H1 (cell line): Measurements from ENCODE around the gene ABHD15. TPM values are rescaled to one million over a fixed set of nuclear protein-coding genes. Genes with fewer than 3 reads are reported as not detected.

Experiments
- RAD21 ChIP-seq, 2 experiments: IDR thresholded peaks in 1 of 2; conservative IDR thresholded peaks in 1 of 2; 2 replicates each; pipeline ENCODE4 v1.6.1; 2011; ENCODE audit warnings: low read depth in 2 of 2, low read length in 2 of 2, improper control_type of control experiment in 1 of 2, inconsistent platforms in 1 of 2, mild to moderate bottlenecking in 1 of 2, moderate library complexity in 1 of 2
- polyA plus RNA-seq, 7 experiments: library from polyadenylated mRNA; depleted of rRNA in 3 of 7; stranded (reverse) in 5 of 7; unstranded in 2 of 7; fragments of >200 nt in 5 of 7; fragments of 200-250 nt in 2 of 7; gene quantifications; 1 replicate in 5 of 7; 2 replicates in 1 of 7; 4 replicates in 1 of 7; pipeline versions ENCODE4 v1.2.1 to v1.2.3, GENCODE V29; 2011 to 2013; ENCODE audit warnings: missing spikeins in 2 of 7, mixed read lengths in 2 of 7
- total RNA-seq: library from RNA; stranded (reverse); fragmentation: NEBNext Ultra II Directional; extraction: Animal tissue kit (Norgen Biotek cat#: 25700); gene quantifications from 2 replicates; pipeline ENCODE4 v1.2.1, GENCODE V29; 2021
- TF ChIP-seq, protein P1 (sequence below): fragments of 300-600 bp; sonication (generic); IDR thresholded peaks from 2 replicates; pipeline ENCODE4 v1.7.1; 2012; ENCODE audit warnings: low read length, moderate library complexity, mild to moderate bottlenecking, inconsistent platforms; ENCODE audit not compliant: insufficient replicate concordance

ABHD15 gene
- total and polyA plus RNA-seq, 2 of the 8 experiments (the other 6 are each of a cell fraction or from before 2014, with no cell fraction given) = 0.88 to 1.7 TPM

DNA sequence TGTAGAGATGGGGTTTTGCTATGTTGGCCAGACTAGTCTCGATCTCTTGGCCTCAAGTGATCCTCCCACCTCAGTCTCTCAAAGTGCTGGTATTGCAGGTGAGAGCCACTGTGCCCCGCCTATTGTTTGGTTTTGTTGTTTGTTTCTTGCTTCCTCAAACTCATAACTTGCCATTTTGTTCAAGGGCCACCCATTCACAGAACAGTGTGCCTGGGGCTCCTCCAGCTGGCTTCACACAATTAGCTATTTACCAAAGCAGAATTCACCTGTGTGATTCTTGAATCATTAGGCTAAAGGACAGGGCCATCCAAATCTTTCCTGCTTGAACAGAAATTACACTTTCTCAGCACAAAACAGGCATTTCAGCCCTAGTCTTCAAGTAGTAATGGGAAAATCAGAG is 7.2 kb downstream of the ABHD15 start (continued):
- TF ChIP-seq, protein P1, sequence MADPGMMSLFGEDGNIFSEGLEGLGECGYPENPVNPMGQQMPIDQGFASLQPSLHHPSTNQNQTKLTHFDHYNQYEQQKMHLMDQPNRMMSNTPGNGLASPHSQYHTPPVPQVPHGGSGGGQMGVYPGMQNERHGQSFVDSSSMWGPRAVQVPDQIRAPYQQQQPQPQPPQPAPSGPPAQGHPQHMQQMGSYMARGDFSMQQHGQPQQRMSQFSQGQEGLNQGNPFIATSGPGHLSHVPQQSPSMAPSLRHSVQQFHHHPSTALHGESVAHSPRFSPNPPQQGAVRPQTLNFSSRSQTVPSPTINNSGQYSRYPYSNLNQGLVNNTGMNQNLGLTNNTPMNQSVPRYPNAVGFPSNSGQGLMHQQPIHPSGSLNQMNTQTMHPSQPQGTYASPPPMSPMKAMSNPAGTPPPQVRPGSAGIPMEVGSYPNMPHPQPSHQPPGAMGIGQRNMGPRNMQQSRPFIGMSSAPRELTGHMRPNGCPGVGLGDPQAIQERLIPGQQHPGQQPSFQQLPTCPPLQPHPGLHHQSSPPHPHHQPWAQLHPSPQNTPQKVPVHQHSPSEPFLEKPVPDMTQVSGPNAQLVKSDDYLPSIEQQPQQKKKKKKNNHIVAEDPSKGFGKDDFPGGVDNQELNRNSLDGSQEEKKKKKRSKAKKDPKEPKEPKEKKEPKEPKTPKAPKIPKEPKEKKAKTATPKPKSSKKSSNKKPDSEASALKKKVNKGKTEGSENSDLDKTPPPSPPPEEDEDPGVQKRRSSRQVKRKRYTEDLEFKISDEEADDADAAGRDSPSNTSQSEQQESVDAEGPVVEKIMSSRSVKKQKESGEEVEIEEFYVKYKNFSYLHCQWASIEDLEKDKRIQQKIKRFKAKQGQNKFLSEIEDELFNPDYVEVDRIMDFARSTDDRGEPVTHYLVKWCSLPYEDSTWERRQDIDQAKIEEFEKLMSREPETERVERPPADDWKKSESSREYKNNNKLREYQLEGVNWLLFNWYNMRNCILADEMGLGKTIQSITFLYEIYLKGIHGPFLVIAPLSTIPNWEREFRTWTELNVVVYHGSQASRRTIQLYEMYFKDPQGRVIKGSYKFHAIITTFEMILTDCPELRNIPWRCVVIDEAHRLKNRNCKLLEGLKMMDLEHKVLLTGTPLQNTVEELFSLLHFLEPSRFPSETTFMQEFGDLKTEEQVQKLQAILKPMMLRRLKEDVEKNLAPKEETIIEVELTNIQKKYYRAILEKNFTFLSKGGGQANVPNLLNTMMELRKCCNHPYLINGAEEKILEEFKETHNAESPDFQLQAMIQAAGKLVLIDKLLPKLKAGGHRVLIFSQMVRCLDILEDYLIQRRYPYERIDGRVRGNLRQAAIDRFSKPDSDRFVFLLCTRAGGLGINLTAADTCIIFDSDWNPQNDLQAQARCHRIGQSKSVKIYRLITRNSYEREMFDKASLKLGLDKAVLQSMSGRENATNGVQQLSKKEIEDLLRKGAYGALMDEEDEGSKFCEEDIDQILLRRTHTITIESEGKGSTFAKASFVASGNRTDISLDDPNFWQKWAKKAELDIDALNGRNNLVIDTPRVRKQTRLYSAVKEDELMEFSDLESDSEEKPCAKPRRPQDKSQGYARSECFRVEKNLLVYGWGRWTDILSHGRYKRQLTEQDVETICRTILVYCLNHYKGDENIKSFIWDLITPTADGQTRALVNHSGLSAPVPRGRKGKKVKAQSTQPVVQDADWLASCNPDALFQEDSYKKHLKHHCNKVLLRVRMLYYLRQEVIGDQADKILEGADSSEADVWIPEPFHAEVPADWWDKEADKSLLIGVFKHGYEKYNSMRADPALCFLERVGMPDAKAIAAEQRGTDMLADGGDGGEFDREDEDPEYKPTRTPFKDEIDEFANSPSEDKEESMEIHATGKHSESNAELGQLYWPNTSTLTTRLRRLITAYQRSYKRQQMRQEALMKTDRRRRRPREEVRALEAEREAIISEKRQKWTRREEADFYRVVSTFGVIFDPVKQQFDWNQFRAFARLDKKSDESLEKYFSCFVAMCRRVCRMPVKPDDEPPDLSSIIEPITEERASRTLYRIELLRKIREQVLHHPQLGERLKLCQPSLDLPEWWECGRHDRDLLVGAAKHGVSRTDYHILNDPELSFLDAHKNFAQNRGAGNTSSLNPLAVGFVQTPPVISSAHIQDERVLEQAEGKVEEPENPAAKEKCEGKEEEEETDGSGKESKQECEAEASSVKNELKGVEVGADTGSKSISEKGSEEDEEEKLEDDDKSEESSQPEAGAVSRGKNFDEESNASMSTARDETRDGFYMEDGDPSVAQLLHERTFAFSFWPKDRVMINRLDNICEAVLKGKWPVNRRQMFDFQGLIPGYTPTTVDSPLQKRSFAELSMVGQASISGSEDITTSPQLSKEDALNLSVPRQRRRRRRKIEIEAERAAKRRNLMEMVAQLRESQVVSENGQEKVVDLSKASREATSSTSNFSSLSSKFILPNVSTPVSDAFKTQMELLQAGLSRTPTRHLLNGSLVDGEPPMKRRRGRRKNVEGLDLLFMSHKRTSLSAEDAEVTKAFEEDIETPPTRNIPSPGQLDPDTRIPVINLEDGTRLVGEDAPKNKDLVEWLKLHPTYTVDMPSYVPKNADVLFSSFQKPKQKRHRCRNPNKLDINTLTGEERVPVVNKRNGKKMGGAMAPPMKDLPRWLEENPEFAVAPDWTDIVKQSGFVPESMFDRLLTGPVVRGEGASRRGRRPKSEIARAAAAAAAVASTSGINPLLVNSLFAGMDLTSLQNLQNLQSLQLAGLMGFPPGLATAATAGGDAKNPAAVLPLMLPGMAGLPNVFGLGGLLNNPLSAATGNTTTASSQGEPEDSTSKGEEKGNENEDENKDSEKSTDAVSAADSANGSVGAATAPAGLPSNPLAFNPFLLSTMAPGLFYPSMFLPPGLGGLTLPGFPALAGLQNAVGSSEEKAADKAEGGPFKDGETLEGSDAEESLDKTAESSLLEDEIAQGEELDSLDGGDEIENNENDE = no peak
- no peak for TF ChIP-seq RAD21 (IDR thresholded peaks at IDR 0.05 in 1 of 2, conservative IDR thresholded peaks at IDR 0.05 in 1 of 2; ENCODE audit: low read depth in 2 of 2, low read length in 2 of 2)
